Measurements from ENCODE around the gene LPP. TPM values are rescaled to one million over a fixed set of nuclear protein-coding genes. Genes with fewer than 3 reads are reported as not detected.

Gene LPP
- polyA plus RNA-seq, 2 of the 4 experiments (the other 2 are of a cell fraction) = 11.0 to 30.8 TPM

DNA sequence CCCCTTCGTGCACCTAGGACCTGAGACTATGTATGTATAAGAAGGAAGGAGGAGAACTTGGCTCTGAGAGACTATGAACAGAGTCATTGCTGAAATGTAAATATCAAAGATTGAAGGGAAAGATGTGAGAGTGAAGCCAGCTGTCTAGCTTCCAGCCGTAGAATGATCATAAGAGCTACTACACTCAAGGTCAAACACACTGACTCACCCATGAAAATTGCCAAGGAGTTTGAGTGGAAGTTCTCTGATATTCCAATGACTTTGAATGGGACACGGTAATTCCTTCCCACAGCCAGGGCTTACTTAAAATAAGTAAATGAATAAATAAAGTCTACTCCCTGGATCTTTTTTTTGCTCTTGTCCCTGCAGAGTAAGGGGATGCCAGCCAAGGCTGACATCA, 618.9 kb downstream of the LPP start:
- 6% methylated on average over 3 of the region's 3 CpGs for WGBS (ENCODE audit: missing lambda C conversion rate)

DNA sequence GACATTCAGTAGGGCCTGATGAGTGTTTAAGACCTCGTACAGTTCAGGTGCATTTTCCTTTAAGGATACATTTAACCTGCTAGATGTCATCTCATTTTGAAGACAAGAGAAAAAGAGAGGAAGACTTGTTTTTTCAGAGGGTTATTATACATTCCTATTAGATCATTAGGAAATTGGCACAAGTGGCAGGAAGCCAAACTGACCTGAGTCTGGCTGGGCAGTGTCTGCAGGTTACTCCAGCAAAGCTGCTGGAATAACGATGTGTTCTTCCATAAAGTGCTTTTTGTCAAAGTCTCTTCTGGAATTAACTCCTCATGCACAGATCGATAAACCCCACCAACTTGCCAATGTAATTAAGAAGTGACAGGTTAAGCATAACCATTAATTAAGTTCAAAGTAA, 621.5 kb downstream of the LPP start:
- H3K27ac ChIP-seq = no peak overlapping the region
- no peaks in the 10 kb centered on the region for H3K9me3 ChIP-seq
- TF ChIP-seq, protein P1, sequence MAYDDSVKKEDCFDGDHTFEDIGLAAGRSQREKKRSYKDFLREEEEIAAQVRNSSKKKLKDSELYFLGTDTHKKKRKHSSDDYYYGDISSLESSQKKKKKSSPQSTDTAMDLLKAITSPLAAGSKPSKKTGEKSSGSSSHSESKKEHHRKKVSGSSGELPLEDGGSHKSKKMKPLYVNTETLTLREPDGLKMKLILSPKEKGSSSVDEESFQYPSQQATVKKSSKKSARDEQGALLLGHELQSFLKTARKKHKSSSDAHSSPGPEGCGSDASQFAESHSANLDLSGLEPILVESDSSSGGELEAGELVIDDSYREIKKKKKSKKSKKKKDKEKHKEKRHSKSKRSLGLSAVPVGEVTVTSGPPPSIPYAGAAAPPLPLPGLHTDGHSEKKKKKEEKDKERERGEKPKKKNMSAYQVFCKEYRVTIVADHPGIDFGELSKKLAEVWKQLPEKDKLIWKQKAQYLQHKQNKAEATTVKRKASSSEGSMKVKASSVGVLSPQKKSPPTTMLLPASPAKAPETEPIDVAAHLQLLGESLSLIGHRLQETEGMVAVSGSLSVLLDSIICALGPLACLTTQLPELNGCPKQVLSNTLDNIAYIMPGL (CRISPR knock-in tag; IDR thresholded peaks at IDR 0.05; ENCODE audit: borderline replicate concordance) = no peak
- TF ChIP-seq TP53 (CRISPR knock-in tag; IDR thresholded peaks at IDR 0.05) (no peak), GATA3 (IDR thresholded peaks at IDR 0.05; ENCODE audit: borderline replicate concordance) (no peak), MYC (IDR thresholded peaks at IDR 0.05; ENCODE audit: borderline replicate concordance, low read length) (no peak), HOXB13 (CRISPR knock-in tag; IDR thresholded peaks at IDR 0.05; ENCODE audit: low read depth) (no peak), POLR2AphosphoS2 (conservative IDR thresholded peaks at IDR 0.05; ENCODE audit: low read length) (no peak), MAFK (IDR thresholded peaks at IDR 0.05; ENCODE audit: partially characterized antibody) (no peak), RFX5 (IDR thresholded peaks at IDR 0.05) (no peak), SMC3 (IDR thresholded peaks at IDR 0.05) (no peak)
- ChIA-PET POLR2A (no interaction called here), CTCF (no interaction called here)
- no peak for FAIRE-seq
- peaks cover 36% of the 10 kb centered on the region for H3K4me1 ChIP-seq
- DNase-seq (ENCODE audit: low read depth in 1 of 2, low spot score in 1 of 2) = no peak
- H3K4me2 ChIP-seq = no peak overlapping the region
- no peak overlapping the region for H3K4me3 ChIP-seq
- no peak for ATAC-seq
- WGBS (ENCODE audit: missing lambda C conversion rate) = 94% methylated on average over 3 of the region's 3 CpGs

More for the DNA sequence above, 618.9 kb downstream of the LPP start:
- no peaks in the 10 kb centered on the region for H3K9me3 ChIP-seq
- 0 out of 6 replicates have a peak overlapping the region, but pooled peaks of 1 of the 2 experiments have one; percentile 21 for H3K27ac ChIP-seq
- DNase-seq (ENCODE audit: low read depth in 1 of 2, low spot score in 1 of 2) (peak; percentile 9 to 67), FAIRE-seq (no peak), ATAC-seq (peak; percentile 81 to 89)
- no peak for TF ChIP-seq EHF (CRISPR knock-in tag; IDR thresholded peaks at IDR 0.05)
- 0 out of 3 replicates have a peak, but pooled peaks have one; percentile 14 for TF ChIP-seq SMC3 (IDR thresholded peaks at IDR 0.05)
- TF ChIP-seq JUNB (IDR thresholded peaks at IDR 0.05) = peak; percentile 71
- no peak for TF ChIP-seq ESRRA (IDR thresholded peaks at IDR 0.05; ENCODE audit: borderline replicate concordance, low read length)
- peak in 1 of 2 experiments; percentile 39; a peak in 1 of 5 replicates for TF ChIP-seq EP300 (IDR thresholded peaks at IDR 0.05)
- peak; percentile 70 for TF ChIP-seq GATA3 (IDR thresholded peaks at IDR 0.05; ENCODE audit: borderline replicate concordance)
- TF ChIP-seq JUN (IDR thresholded peaks at IDR 0.05) = peak in 1 of 2 experiments; percentile 40; a peak in 1 of 5 replicates
- no peak for TF ChIP-seq RARB (CRISPR knock-in tag; IDR thresholded peaks at IDR 0.05)
- TF ChIP-seq, protein P2, sequence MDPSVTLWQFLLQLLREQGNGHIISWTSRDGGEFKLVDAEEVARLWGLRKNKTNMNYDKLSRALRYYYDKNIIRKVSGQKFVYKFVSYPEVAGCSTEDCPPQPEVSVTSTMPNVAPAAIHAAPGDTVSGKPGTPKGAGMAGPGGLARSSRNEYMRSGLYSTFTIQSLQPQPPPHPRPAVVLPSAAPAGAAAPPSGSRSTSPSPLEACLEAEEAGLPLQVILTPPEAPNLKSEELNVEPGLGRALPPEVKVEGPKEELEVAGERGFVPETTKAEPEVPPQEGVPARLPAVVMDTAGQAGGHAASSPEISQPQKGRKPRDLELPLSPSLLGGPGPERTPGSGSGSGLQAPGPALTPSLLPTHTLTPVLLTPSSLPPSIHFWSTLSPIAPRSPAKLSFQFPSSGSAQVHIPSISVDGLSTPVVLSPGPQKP (IDR thresholded peaks at IDR 0.05; ENCODE audit: low read depth, low read length) = no peak
- no peak for TF ChIP-seq CHD2 (IDR thresholded peaks at IDR 0.05; ENCODE audit: low read length, partially characterized antibody)
- TF ChIP-seq FOSL2 (IDR thresholded peaks at IDR 0.05) = peak; percentile 39; the same call in 1 of the 2 replicates
- peak; percentile 32 for TF ChIP-seq FOSL2 (CRISPR knock-in tag; IDR thresholded peaks at IDR 0.05)
- no peak for TF ChIP-seq POLR2A (IDR thresholded peaks at IDR 0.05; ENCODE audit: low read length)
- H3K4me2 ChIP-seq = peak overlapping the region; percentile 37
- CTCF ChIA-PET = no interaction called here
- H3K4me1 ChIP-seq = peaks cover 36% of the 10 kb centered on the region
- POLR2A ChIA-PET = no interaction called here
- no peak overlapping the region for H3K4me3 ChIP-seq

DNA sequence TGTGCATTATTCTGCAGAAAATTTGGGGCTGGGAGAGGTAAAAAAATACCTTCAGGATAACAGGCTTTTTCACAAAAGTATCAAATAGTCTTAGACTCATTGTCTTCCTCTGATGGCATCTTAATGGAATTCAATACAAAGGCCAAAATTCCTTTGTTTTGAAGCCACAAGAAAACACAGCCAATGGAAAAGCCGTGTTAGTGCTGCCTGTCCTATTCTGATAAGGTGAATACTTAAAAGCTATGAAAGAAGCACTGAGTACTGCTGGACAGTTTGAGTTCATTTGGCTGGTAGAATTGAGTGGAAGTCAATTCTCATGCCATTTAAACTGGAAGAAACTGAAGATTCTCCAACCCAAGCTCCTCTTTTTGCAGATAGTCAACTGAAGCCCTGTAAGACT, 622.5 kb downstream of the LPP start:
- ChIA-PET POLR2A (no interaction called here), CTCF (no interaction called here)
- WGBS (ENCODE audit: missing lambda C conversion rate) = 36% methylated on average over 1 of the region's 1 CpG
- H3K4me3 ChIP-seq = no peak overlapping the region
- FAIRE-seq = no peak
- no peak for ATAC-seq
- no peaks in the 10 kb centered on the region for H3K9me3 ChIP-seq
- TF ChIP-seq RAD21 (conservative IDR thresholded peaks at IDR 0.05 in 1 of 2, IDR thresholded peaks at IDR 0.05 in 1 of 2) = no peak
- no peak for TF ChIP-seq MYC (IDR thresholded peaks at IDR 0.05; ENCODE audit: borderline replicate concordance, low read length)
- TF ChIP-seq, protein P3, sequence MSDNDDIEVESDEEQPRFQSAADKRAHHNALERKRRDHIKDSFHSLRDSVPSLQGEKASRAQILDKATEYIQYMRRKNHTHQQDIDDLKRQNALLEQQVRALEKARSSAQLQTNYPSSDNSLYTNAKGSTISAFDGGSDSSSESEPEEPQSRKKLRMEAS (IDR thresholded peaks at IDR 0.05) = no peak
- no peak for TF ChIP-seq BHLHE40 (IDR thresholded peaks at IDR 0.05; ENCODE audit: low read depth, low read length)
- no peak for TF ChIP-seq GATA3 (IDR thresholded peaks at IDR 0.05; ENCODE audit: borderline replicate concordance)
- no peak for TF ChIP-seq CBX8 (IDR thresholded peaks at IDR 0.05)
- TF ChIP-seq, protein P4, sequence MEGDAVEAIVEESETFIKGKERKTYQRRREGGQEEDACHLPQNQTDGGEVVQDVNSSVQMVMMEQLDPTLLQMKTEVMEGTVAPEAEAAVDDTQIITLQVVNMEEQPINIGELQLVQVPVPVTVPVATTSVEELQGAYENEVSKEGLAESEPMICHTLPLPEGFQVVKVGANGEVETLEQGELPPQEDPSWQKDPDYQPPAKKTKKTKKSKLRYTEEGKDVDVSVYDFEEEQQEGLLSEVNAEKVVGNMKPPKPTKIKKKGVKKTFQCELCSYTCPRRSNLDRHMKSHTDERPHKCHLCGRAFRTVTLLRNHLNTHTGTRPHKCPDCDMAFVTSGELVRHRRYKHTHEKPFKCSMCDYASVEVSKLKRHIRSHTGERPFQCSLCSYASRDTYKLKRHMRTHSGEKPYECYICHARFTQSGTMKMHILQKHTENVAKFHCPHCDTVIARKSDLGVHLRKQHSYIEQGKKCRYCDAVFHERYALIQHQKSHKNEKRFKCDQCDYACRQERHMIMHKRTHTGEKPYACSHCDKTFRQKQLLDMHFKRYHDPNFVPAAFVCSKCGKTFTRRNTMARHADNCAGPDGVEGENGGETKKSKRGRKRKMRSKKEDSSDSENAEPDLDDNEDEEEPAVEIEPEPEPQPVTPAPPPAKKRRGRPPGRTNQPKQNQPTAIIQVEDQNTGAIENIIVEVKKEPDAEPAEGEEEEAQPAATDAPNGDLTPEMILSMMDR (IDR thresholded peaks at IDR 0.05) = no peak
- no peak for TF ChIP-seq KDM1A (IDR thresholded peaks at IDR 0.05; ENCODE audit: low read depth)
- no peak for TF ChIP-seq ZNF302 (CRISPR knock-in tag; IDR thresholded peaks at IDR 0.05)
- TF ChIP-seq KDM5A (IDR thresholded peaks at IDR 0.05) = no peak
- no peak for TF ChIP-seq CEBPB (IDR thresholded peaks at IDR 0.05)
- no peak for TF ChIP-seq RARB (CRISPR knock-in tag; IDR thresholded peaks at IDR 0.05)
- TF ChIP-seq POLR2A (IDR thresholded peaks at IDR 0.05; ENCODE audit: low read length) = no peak
- no peak for TF ChIP-seq EHF (CRISPR knock-in tag; IDR thresholded peaks at IDR 0.05)
- no peak for TF ChIP-seq EP300 (IDR thresholded peaks at IDR 0.05)
- TF ChIP-seq, protein P5, sequence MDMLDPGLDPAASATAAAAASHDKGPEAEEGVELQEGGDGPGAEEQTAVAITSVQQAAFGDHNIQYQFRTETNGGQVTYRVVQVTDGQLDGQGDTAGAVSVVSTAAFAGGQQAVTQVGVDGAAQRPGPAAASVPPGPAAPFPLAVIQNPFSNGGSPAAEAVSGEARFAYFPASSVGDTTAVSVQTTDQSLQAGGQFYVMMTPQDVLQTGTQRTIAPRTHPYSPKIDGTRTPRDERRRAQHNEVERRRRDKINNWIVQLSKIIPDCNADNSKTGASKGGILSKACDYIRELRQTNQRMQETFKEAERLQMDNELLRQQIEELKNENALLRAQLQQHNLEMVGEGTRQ (IDR thresholded peaks at IDR 0.05) = no peak
- no peak overlapping the region for H3K27ac ChIP-seq
- DNase-seq (ENCODE audit: low read depth in 1 of 2, low spot score in 1 of 2) = no peak
- H3K4me1 ChIP-seq = peaks cover 36% of the 10 kb centered on the region
- H3K4me2 ChIP-seq = no peak overlapping the region
